ENCODE data around the gene CCL20.
"Not testable (repeated sequence)": the region's sequence is repeated elsewhere in the genome, so short reads cannot be mapped to it uniquely, and the experiment has no call there.

Gene CCL20

GRCh38 chr2:227828477-227828912 is 14.9 kb downstream of the CCL20 start:
- in situ Hi-C loops (cut with MboI; ENCODE audit: low sequenced_read_pairs), result no loop called here

- in situ Hi-C loops (cut with MboI; ENCODE audit: low sequenced_read_pairs), result no loop called here
Observed at GRCh38 chr2:227829337-227829736, 15.7 kb downstream of the CCL20 start.

- in situ Hi-C loops (cut with MboI; ENCODE audit: low sequenced_read_pairs), result no loop called here
Observed at GRCh38 chr2:227834423-227834822, 20.8 kb downstream of the CCL20 start.

GRCh38 chr2:227834916-227835650 is 21.4 kb downstream of the CCL20 start:
- in situ Hi-C loops (cut with MboI; ENCODE audit: low sequenced_read_pairs), result no loop called here

- in situ Hi-C loops (cut with MboI; ENCODE audit: low sequenced_read_pairs), result not testable (repeated sequence)
Observed at GRCh38 chr2:227839339-227840129, 25.9 kb downstream of the CCL20 start.

- in situ Hi-C loops (cut with MboI; ENCODE audit: low sequenced_read_pairs), result no loop called here
Observed at GRCh38 chr2:227846831-227847230, 33.2 kb downstream of the CCL20 start.

- in situ Hi-C loops (cut with MboI; ENCODE audit: low sequenced_read_pairs), result no loop called here
Observed at GRCh38 chr2:227848146-227848545, 34.5 kb downstream of the CCL20 start.

GRCh38 chr2:227848586-227848985 is 34.9 kb downstream of the CCL20 start:
- in situ Hi-C loops (cut with MboI; ENCODE audit: low sequenced_read_pairs), result no loop called here

GRCh38 chr2:227849906-227850305 is 36.3 kb downstream of the CCL20 start:
- in situ Hi-C loops (cut with MboI; ENCODE audit: low sequenced_read_pairs), result no loop called here

GRCh38 chr2:227853204-227853629 is 39.6 kb downstream of the CCL20 start:
- in situ Hi-C loops (cut with MboI; ENCODE audit: low sequenced_read_pairs), result no loop called here

- in situ Hi-C loops (cut with MboI; ENCODE audit: low sequenced_read_pairs), result no loop called here
Observed at GRCh38 chr2:227853765-227854271, 40.2 kb downstream of the CCL20 start.

GRCh38 chr2:227855440-227855839 is 41.8 kb downstream of the CCL20 start:
- in situ Hi-C loops (cut with MboI; ENCODE audit: low sequenced_read_pairs), result no loop called here

- in situ Hi-C loops (cut with MboI; ENCODE audit: low sequenced_read_pairs), result no loop called here
Observed at GRCh38 chr2:227856697-227857096, 43.1 kb downstream of the CCL20 start.

- in situ Hi-C loops (cut with MboI; ENCODE audit: low sequenced_read_pairs), result no loop called here
Observed at GRCh38 chr2:227860221-227860641, 46.6 kb downstream of the CCL20 start.

GRCh38 chr2:227861011-227861410 is 47.4 kb downstream of the CCL20 start:
- in situ Hi-C loops (cut with MboI; ENCODE audit: low sequenced_read_pairs), result no loop called here

- in situ Hi-C loops (cut with MboI; ENCODE audit: low sequenced_read_pairs), result no loop called here
Observed at GRCh38 chr2:227862227-227862740, 48.6 kb downstream of the CCL20 start.

- in situ Hi-C loops (cut with MboI; ENCODE audit: low sequenced_read_pairs), result no loop called here
Observed at GRCh38 chr2:227862741-227863588, 49.3 kb downstream of the CCL20 start.

- in situ Hi-C loops (cut with MboI; ENCODE audit: low sequenced_read_pairs), result no loop called here
Observed at GRCh38 chr2:227864161-227864756, 50.6 kb downstream of the CCL20 start.

GRCh38 chr2:227865291-227865690 is 51.6 kb downstream of the CCL20 start:
- in situ Hi-C loops (cut with MboI; ENCODE audit: low sequenced_read_pairs), result no loop called here

Data from hTERT RPE-1 (cell line).